HG03571 (cell line): ENCODE data around the gene MTMR3.

ENCODE experiments used
- ATAC-seq: cut with Tn5 transposase; IDR thresholded peaks from one replicate; pipeline ENCODE4 v1.9.1; 2021; ENCODE audit not compliant: unreplicated experiment

The MTMR3 gene

DNA sequence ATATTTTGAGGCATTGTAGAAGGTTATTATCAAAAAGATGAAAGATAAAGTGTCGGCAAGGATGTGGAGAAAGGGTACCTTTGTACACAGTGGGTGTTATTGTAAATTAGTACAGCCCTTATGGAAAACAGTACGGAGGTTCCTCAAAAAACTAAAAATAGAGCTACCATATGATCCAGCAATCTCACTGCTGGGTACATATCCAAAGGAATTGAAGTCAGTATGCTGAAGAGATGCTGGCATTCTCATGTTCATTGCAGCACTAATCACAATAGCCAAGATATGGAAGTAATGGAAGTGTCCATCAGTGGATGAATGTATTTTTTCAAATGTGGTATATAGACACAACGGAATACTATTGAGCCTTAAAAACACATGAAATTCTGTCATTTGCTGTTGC, 15.1 kb upstream of the MTMR3 start:
- ATAC-seq = no peak

DNA sequence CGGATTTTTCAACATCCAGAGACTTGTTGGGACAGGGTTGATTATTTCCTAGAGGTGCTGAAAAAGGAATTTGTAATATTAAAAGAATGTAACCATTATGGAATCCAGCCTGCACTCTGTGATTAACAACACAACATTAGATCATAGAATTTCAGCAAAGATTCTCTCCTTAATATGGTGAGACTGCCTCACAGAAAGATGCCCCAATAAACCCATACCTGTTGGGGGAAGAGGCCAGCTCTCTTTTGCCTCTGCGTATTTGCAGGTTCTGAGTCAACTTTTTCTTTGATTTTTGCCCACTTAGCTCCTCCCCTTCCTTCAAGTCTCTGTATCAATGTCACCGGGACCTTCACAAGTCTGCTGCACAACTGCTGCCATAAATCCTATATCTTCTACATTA, 12.4 kb upstream of the MTMR3 start:
- no peak for ATAC-seq

DNA sequence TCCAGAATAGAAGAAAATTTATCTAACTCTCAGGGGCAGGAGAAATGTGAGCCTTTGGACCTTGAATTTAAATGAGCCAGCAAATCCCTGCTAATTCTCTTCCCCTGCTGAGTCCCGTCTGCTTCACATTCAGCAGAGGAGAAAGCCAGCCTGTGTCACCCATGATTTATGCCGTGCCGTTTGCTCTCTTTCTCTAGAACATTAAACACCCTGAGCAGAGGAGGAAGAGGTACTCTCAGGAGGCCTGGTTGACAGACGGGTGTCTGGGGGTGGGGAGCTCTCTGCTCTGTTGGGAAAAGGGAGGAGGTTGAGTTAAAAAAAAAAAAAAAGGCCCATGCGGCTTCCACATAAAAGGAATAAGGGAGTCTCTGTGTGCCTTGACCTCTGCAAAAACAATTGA, 11.3 kb upstream of the MTMR3 start:
- no peak for ATAC-seq

- no peak for ATAC-seq
These were observed 10.7 kb upstream of the MTMR3 start for GRCh38 chr22:29872144-29872893.

- no peak for ATAC-seq
These were observed 10.0 kb upstream of the MTMR3 start for GRCh38 chr22:29872989-29873388.

- no peak for ATAC-seq
These were observed 9.0 kb upstream of the MTMR3 start for GRCh38 chr22:29873943-29874342.

- no peak for ATAC-seq
These were observed 5.4 kb upstream of the MTMR3 start for GRCh38 chr22:29877620-29878019.

GRCh38 chr22:29879753-29880152, 3.2 kb upstream of the MTMR3 start:
- ATAC-seq = no peak

GRCh38 chr22:29882716-29883044, 294 bp upstream of the MTMR3 start:
- ATAC-seq = no peak

GRCh38 chr22:29883775-29884097, 762 bp downstream of the MTMR3 start:
- no peak for ATAC-seq

DNA sequence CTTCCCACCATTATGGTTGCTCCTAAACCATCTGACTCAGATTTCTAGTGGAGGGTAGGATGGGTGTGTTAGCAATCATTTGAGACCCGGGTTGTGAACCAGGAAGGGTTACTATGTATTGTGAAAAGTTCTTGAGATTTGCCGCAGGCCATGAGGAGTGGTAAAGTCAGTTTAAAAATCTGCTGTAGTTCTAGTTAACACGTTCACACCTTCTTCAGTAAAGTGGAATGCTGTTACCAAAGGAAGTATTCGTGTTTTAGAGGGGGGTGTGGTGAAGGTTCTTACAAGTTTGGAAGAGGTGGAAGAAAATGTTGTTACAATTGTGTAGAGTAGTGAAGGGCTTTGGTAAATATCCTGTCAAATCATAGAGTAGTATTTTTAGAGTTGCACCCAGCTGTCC, 2.6 kb downstream of the MTMR3 start:
- ATAC-seq = no peak

DNA sequence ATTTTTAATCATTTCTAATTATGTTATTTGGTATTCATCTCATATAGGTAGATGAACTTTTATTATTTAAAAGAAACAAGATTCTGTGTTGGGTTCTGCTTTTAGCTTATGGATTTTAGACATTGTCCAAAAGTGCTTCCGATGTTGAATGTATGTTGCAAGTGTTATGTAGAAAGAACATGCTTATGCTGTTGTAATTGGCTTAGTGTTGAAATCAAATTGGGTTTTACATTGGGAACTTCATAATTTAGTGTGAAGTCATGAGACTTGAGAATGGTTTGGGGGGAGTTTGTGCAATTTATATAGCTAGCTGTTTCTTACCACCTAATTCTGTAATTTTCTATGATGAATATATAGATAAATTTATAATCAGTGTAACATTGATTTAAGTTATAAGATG, 3.6 kb downstream of the MTMR3 start:
- ATAC-seq = no peak

GRCh38 chr22:29887358-29887757, 4.4 kb downstream of the MTMR3 start:
- ATAC-seq = no peak

DNA sequence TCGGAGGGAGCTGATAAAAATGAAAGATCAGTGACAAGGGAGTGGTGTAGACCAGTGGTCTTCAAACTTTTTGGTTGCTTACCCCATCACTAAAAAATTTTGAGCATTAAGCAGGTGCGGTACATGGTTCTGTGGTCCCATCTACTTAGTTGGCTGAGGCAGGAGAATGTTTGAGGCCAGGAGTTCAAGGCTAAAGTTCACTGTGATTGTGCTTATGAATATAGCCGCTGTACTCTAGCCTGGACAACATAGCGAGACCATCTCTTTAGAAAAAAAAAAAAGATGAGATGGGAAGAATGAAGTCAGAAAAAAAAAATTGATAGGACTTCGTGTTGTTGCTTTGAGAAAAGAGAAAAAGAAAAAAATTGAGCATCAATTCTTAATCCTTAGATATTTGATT, 7.8 kb downstream of the MTMR3 start:
- no peak for ATAC-seq

- ATAC-seq = no peak
These were observed 9.6 kb downstream of the MTMR3 start for GRCh38 chr22:29892315-29893156.

GRCh38 chr22:29901354-29901753, 18.4 kb downstream of the MTMR3 start:
- ATAC-seq = no peak

DNA sequence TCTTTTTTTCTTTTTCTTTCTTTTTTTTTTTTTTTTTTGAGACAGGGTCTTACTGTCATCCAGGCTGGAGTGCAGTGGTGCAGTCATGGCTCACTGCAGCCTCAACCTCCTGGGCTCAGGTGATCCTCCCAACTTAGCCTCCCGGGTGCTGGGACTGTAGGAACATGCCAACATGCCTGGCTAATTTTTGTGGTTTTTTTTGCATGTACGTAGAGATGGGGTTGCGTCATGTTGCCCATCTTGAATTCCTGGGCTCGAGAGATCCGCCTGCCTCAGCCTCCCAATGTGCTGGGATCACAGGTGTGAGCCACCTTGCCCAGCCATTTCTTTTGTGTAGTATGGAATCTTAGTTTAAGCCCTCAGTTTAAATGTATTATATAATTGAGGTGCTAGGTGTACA, 20.4 kb downstream of the MTMR3 start:
- no peak for ATAC-seq

DNA sequence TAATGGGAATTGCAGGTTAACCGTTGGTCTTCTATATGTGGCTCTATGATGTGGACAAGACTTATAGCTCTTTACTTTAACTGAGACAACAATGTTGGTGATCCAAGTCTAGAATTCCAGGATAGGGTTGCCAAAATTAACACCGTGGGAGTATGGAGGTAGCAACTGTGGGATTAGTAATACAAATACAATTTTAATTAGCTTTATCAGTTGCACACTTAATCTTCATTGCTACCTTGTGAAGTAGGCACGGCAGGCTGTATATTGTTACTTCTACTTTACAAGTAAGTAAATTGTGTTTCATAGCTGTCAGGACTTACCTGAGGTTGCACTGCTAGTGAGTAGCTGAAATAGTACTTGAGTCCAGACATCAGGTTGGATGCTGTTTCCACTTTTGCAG, 21.0 kb downstream of the MTMR3 start:
- no peak for ATAC-seq

DNA sequence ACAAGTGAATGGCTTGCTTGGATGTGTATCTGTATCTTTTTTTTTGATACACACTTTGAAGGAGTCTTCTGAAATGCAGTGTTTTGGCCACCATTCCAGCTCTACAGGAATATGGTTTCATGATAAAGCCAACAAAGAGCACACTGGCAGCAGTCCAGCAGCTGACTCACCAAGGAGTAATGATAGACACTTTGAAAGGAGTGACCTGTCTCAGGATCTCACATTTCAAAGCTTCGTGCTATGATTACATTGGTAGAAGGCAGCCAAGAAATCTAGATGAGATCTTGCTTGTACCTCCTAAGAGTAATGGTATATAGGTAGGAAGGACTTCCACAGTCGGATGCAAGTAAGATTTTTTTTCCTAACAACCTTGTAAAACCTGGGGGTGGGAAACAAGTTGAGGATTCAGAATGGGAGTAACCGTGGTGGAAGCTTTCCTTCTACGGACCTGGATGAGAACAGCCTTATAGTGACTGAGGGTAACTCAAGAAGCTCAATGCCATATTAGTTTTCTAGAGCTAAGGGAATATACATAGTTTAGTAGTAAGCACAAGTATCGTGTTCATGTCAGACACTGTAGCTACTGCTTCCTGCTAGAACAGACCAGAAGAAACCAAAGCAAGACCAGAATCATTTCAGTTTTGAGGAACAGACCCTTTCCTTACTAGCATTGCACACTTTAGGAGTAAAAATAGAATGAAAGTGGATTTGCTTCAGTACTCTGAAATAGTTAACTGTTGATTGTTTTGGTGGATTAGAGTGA, 25.0 kb downstream of the MTMR3 start:
- no peak for ATAC-seq

DNA sequence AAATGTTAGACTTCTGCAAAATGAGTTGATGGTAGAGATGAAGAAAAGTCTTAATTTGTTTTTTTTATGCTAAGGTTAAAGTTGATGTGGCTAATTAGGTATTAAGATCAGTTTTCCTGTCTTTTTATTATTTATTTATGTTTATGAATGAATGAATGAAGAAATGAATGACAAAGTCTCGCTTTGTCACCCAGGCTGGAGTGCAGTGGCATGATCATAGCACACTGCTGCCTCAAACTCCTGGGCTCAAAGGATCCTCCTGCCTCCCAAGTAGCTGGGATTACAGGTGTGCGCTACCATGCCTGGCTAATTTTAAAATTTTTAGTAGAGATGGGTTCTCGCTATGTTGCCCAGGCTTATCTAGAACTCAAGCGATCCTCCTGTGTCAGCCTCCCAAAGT, 29.2 kb downstream of the MTMR3 start:
- no peak for ATAC-seq

DNA sequence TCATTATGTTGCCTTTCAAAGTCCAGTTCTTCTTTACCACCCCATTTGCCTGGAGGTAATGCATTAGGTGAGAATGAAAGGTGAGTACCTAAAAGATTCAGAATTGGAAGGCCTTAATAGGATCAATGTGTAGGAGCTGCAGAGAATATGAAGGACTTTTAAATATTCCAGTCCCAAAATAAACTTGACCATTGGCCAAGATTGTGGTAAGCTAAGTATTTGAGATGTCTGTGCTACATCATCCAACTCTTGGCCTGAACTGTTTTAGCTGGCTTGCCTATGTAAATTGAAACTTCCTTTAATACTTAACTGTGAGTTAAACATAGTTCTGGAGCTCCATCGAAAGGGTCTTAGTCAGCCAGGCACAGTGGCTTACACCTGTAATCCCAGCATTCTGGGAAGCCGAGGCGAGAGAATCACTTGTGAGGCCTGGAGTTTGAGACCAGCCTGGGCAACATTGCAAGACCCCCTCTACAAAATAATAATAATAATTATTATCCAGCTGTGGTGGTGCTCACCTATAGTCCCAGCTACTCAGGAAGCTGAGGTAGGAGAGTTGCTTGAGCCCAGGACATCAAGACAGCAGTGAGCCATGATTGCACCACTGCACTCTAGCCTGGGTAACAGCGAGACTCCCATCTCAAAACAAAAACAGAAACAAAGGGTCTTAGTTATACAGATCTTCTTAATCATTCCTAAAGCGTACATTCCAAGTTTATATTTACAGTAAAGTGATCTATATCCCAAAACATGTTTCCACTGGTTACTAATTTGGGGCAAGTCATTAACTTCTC, 29.8 kb downstream of the MTMR3 start:
- no peak for ATAC-seq
